Gastroesophageal sphincter (tissue), 4 donors: Measurements from ENCODE around the gene PTPN21. TPM values are rescaled to one million over a fixed set of nuclear protein-coding genes. Genes with fewer than 3 reads are reported as not detected.

Experiments
- ATAC-seq: fragments of 150-250 bp; one replicate; pipeline ENCODE4 v1.9.1; 2016; ENCODE audit warnings: mild to moderate bottlenecking, moderate library complexity
- H3K27ac ChIP-seq, 4 donors: fragments of 200-600 bp; sonication (generic) in 3 of 4; 1 replicate in 3 of 4; 2 replicates in 1 of 4; pipeline ENCODE4 v1.5.1; 2016 to 2019
- H3K27me3 ChIP-seq: fragments of 200-600 bp; sonication (generic); one replicate; pipeline ENCODE4 v1.5.1; 2019
- H3K36me3 ChIP-seq, 2 donors: fragments of 200-600 bp; sonication (generic); one replicate each; pipeline ENCODE4 v1.5.1; 2019; ENCODE audit warnings: control low read depth in 1 of 2
- H3K4me1 ChIP-seq, 3 donors: fragments of 200-600 bp; sonication (generic); 1 replicate in 2 of 3; 2 replicates in 1 of 3; pipeline ENCODE4 v1.5.1; 2016 to 2019; ENCODE audit warnings: control low read depth in 2 of 3
- H3K4me3 ChIP-seq, 2 donors: fragments of 200-600 bp; sonication (generic); one replicate each; pipeline ENCODE4 v1.5.1; 2019; ENCODE audit warnings: mild to moderate bottlenecking in 1 of 2, moderate library complexity in 1 of 2
- H3K9me3 ChIP-seq, 3 donors: fragments of 200-600 bp; sonication (generic); one replicate each; pipeline ENCODE4 v1.5.1; 2017 to 2019; ENCODE audit warnings: control low read depth in 2 of 3
- EP300 ChIP-seq: sonication (generic); formaldehyde crosslinking; IDR thresholded peaks from one replicate; pipeline ENCODE4 v1.6.1; 2017; ENCODE audit warnings: antibody characterized with exemption, mild to moderate bottlenecking
- POLR2A ChIP-seq, 2 donors: fragments of 450-650 bp; IDR thresholded peaks; one replicate each; pipeline ENCODE4 v1.6.1; 2017; ENCODE audit warnings: antibody characterized with exemption in 2 of 2, mild to moderate bottlenecking in 2 of 2, moderate library complexity in 1 of 2
- POLR2AphosphoS5 ChIP-seq: sonication (generic); formaldehyde crosslinking; IDR thresholded peaks from one replicate; pipeline ENCODE4 v1.6.1; 2017; ENCODE audit warnings: antibody characterized with exemption
- WGBS, 2 donors: methylation state at CpG; one replicate each; pipeline ENCODE4 v1.1.5; 2018; ENCODE audit warnings: low coverage in 1 of 2; 5-methylcytosine and 5-hydroxymethylcytosine counted together
- total RNA-seq, 4 donors: library from RNA; depleted of rRNA; stranded (reverse); fragments of >200 nt; gene quantifications; one replicate each; pipeline ENCODE4 v1.1.0, GENCODE V29; 2016
- TF ChIP-seq, protein P1 (sequence below), 4 experiments: fragments of 200-600 bp in 2 of 4; fragments of 450-650 bp in 2 of 4; sonication (generic) in 1 of 4; IDR thresholded peaks; one replicate each; pipeline ENCODE4 v1.5.1; 2017 to 2019; ENCODE audit warnings: antibody characterized with exemption in 4 of 4, mild to moderate bottlenecking in 2 of 4, moderate library complexity in 2 of 4

PTPN21 gene
- total RNA-seq, 4 donors from 2014 or later = 24.4 to 51.8 (median 32.2) TPM

DNA sequence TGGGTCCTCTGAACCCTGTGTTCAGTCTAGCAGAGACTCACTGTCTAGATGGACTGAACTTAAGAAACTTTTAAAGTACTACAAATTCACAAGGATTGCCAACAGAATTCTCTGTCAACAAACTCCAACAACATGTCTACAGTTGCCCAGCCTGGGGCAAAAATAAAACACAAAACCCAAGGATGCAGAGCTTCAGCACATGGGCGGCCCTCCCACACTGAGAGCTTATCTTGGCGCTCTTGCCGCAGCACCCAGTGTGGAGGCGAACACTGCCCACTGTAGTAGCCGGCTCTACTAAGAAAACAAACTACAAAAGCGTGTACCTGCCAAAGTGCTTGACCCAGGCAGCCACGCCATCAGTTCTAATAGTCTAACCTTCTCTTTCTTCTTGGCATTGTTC is 66.7 kb downstream of the PTPN21 start:
- ATAC-seq = no peak
- Histone ChIP-seq H3K9me3 (no peaks in the 10 kb centered on the region), H3K36me3 (peaks cover 0 to 66% of the 10 kb centered on the region in 2 donors), H3K27ac (no peak overlapping the region), H3K4me1 (peaks cover 0 to 7% (median 2%) of the 10 kb centered on the region in 3 donors), H3K27me3 (no peaks in the 10 kb centered on the region), H3K4me3 (no peak overlapping the region)
- TF ChIP-seq, protein P1, sequence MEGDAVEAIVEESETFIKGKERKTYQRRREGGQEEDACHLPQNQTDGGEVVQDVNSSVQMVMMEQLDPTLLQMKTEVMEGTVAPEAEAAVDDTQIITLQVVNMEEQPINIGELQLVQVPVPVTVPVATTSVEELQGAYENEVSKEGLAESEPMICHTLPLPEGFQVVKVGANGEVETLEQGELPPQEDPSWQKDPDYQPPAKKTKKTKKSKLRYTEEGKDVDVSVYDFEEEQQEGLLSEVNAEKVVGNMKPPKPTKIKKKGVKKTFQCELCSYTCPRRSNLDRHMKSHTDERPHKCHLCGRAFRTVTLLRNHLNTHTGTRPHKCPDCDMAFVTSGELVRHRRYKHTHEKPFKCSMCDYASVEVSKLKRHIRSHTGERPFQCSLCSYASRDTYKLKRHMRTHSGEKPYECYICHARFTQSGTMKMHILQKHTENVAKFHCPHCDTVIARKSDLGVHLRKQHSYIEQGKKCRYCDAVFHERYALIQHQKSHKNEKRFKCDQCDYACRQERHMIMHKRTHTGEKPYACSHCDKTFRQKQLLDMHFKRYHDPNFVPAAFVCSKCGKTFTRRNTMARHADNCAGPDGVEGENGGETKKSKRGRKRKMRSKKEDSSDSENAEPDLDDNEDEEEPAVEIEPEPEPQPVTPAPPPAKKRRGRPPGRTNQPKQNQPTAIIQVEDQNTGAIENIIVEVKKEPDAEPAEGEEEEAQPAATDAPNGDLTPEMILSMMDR (IDR thresholded peaks at IDR 0.05) = no peak
- TF ChIP-seq POLR2AphosphoS5 (no peak), EP300 (no peak), POLR2A (IDR thresholded peaks at IDR 0.05) (no peak)
- WGBS, 2 donors = 81 to 100% methylated on average over 4 to 7 of the region's 7 CpGs

DNA sequence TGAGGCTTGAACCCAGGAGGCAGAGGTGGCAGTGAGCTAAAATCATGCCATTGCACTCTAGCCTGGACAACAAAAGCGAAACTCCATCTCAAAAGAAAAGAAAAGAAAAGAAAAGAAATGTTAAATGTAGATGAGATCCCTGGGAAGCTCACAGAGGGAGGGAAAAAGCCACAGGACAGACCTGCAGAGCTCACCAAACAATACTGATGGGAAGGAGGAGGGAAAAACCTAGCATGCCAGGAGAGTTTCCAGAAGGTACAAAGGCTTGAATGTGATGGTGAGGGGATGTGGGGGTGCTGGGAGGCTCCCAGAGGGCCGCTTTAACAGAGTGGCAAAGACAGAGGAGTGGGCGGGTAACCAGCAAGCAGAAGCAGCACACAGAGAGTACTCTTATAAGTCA is 72.3 kb downstream of the PTPN21 start:
- Histone ChIP-seq H3K27me3 (no peaks in the 10 kb centered on the region), H3K4me1 (peaks cover 0 to 7% (median 0%) of the 10 kb centered on the region in 3 donors), H3K9me3 (no peaks in the 10 kb centered on the region), H3K4me3 (no peak overlapping the region), H3K27ac (no peak overlapping the region), H3K36me3 (peaks cover 0 to 84% of the 10 kb centered on the region in 2 donors)
- ATAC-seq = no peak
- TF ChIP-seq EP300 (no peak), POLR2A (IDR thresholded peaks at IDR 0.05) (no peak), POLR2AphosphoS5 (no peak)
- TF ChIP-seq, protein P1 (IDR thresholded peaks at IDR 0.05) = no peak
- 100% methylated on average over 2 to 3 of the region's 3 CpGs for WGBS, 2 donors

DNA sequence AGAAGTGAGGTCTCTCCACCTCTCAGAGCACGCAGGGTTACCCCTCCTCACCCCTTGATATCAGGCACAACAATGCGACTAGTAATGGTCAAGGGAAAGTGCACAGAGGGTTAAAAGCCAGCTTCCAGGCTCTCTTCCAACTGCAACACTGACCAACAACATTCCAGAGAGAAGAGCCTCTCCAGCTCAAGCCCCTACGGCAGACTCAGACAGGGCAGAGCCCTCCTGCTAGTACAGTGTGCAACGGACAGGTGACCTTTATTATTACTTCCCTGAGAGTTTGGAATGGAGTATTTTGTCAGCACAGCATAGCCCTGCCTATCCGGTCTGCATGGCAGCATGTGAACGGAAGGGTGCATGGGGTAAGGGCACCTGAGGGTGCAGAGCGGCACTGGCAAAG is 73.0 kb downstream of the PTPN21 start:
- H3K4me3 ChIP-seq = no peak overlapping the region
- H3K9me3 ChIP-seq = no peaks in the 10 kb centered on the region
- H3K27ac ChIP-seq = no peak overlapping the region
- H3K4me1 ChIP-seq = peaks cover 0 to 7% (median 0%) of the 10 kb centered on the region in 3 donors
- no peaks in the 10 kb centered on the region for H3K27me3 ChIP-seq
- 62 to 68% methylated on average over 2 to 6 of the region's 7 CpGs for WGBS, 2 donors
- peaks cover 0 to 90% of the 10 kb centered on the region in 2 donors for H3K36me3 ChIP-seq
- no peak for ATAC-seq
- TF ChIP-seq POLR2AphosphoS5 (no peak), EP300 (no peak), POLR2A (IDR thresholded peaks at IDR 0.05) (no peak)
- TF ChIP-seq, protein P1 (IDR thresholded peaks at IDR 0.05) = no peak

DNA sequence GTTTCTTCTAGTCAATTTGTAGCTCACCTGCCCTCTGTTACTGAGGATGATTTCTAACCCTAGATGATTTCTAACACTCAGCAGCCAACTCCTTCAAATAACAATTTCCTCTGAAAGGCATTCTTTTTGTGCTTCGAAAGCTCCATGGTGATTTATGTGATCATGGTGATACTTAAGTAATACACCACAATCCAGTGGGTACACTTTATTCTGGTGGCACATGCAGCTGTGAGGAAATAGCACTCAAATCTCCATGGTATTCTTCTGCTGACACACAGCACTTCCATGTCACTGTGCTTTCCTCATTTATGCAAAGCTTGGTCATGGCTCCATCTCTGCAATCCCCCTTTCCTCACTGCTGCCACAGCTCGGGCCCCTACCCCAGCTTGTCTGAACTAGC is 73.7 kb downstream of the PTPN21 start:
- Histone ChIP-seq H3K36me3 (peaks cover 0 to 95% of the 10 kb centered on the region in 2 donors), H3K27ac (no peak overlapping the region), H3K9me3 (no peaks in the 10 kb centered on the region), H3K27me3 (no peaks in the 10 kb centered on the region), H3K4me1 (peaks cover 0 to 7% (median 0%) of the 10 kb centered on the region in 3 donors), H3K4me3 (no peak overlapping the region)
- ATAC-seq = no peak
- 90 to 100% methylated on average over 2 of the region's 2 CpGs for WGBS, 2 donors
- TF ChIP-seq POLR2A (IDR thresholded peaks at IDR 0.05) (no peak), POLR2AphosphoS5 (no peak), EP300 (no peak)
- TF ChIP-seq, protein P1 (IDR thresholded peaks at IDR 0.05) = no peak

DNA sequence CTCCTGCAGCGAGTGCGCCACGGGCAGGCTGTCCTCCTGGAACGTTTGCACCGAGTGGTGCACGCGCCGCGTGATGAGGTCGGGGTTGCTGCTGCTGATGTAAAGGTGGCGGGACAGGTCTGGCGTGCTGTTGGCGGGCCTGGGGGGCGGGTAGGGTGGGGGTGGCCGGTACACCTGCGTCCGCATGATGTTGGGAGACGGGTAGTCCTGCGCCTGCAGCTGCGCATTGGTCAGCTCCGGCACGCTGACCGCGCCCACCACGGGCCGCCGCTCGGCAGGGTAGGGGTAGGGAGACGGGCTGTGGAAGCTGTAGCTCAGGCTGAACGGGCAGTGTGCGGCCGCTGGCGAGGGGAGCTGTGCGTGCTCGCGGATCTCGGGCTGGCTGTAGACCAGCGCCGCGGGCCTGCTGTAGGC is 75.2 kb downstream of the PTPN21 start:
- no CpG with 5 or more reads among the region's 40 CpGs for WGBS, 2 donors
- no peaks in the 10 kb centered on the region for H3K9me3 ChIP-seq
- H3K4me3 ChIP-seq = no peak overlapping the region
- H3K27me3 ChIP-seq = no peaks in the 10 kb centered on the region
- TF ChIP-seq, protein P1 (IDR thresholded peaks at IDR 0.05) = no peak
- TF ChIP-seq POLR2A (IDR thresholded peaks at IDR 0.05) = no peak
- no peak for TF ChIP-seq POLR2AphosphoS5
- no peak for TF ChIP-seq EP300
- no peak for ATAC-seq
- peaks cover 0 to 7% (median 0%) of the 10 kb centered on the region in 3 donors for H3K4me1 ChIP-seq
- peaks cover 0 to 96% of the 10 kb centered on the region in 2 donors for H3K36me3 ChIP-seq
- H3K27ac ChIP-seq = no peak overlapping the region
